ENCODE results near the gene SOX18.

DNA sequence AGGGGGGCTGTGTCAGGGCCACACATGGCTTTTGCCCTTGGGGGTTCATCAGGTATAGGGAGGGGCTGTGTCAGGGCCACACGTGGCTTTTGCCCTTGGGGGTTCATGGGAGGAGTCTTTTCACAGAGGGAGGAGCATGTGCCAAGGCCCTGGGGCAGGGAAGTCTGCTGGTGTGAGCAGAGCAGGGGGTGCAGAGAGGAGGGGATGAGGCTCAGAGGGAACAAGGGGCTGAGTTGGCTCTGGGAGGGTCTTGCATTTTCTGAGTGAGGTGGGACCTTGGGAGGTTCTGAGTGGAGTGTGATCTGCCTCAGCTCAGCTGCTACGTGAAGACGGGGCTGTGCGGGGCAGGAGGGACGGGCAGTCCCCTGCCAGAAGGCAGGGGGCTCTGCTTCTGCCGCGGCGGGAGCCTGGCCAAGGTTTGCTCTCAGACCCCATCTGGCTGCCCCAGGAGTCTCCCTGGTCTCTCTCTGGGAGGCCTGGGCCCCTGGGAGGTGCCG lies 6.0 kb upstream of the SOX18 start:
- TF ChIP-seq, protein P1, sequence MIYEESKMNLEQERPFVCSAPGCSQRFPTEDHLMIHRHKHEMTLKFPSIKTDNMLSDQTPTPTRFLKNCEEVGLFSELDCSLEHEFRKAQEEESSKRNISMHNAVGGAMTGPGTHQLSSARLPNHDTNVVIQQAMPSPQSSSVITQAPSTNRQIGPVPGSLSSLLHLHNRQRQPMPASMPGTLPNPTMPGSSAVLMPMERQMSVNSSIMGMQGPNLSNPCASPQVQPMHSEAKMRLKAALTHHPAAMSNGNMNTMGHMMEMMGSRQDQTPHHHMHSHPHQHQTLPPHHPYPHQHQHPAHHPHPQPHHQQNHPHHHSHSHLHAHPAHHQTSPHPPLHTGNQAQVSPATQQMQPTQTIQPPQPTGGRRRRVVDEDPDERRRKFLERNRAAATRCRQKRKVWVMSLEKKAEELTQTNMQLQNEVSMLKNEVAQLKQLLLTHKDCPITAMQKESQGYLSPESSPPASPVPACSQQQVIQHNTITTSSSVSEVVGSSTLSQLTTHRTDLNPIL (CRISPR knock-in tag; IDR thresholded peaks at IDR 0.05; ENCODE audit: low read depth) = no peak
- TF ChIP-seq ZC3H10 (CRISPR knock-in tag; IDR thresholded peaks at IDR 0.05) (no peak), TCF4 (CRISPR knock-in tag; IDR thresholded peaks at IDR 0.05; ENCODE audit: borderline replicate concordance) (no peak), ISL1 (CRISPR knock-in tag; IDR thresholded peaks at IDR 0.05) (no peak), RARB (CRISPR knock-in tag; IDR thresholded peaks at IDR 0.05) (no peak), SNAI2 (CRISPR knock-in tag; IDR thresholded peaks at IDR 0.05) (no peak), ESRRG (CRISPR knock-in tag; IDR thresholded peaks at IDR 0.05) (no peak), ZFP30 (CRISPR knock-in tag; IDR thresholded peaks at IDR 0.05) (no peak), GLIS3 (CRISPR knock-in tag; IDR thresholded peaks at IDR 0.05) (no peak), PPARA (CRISPR knock-in tag; IDR thresholded peaks at IDR 0.05; ENCODE audit: borderline replicate concordance) (no peak), BACH2 (CRISPR knock-in tag; IDR thresholded peaks at IDR 0.05; ENCODE audit: borderline replicate concordance) (no peak), TOX (CRISPR knock-in tag; IDR thresholded peaks at IDR 0.05; ENCODE audit: borderline replicate concordance) (no peak)
- TF ChIP-seq, protein P2, sequence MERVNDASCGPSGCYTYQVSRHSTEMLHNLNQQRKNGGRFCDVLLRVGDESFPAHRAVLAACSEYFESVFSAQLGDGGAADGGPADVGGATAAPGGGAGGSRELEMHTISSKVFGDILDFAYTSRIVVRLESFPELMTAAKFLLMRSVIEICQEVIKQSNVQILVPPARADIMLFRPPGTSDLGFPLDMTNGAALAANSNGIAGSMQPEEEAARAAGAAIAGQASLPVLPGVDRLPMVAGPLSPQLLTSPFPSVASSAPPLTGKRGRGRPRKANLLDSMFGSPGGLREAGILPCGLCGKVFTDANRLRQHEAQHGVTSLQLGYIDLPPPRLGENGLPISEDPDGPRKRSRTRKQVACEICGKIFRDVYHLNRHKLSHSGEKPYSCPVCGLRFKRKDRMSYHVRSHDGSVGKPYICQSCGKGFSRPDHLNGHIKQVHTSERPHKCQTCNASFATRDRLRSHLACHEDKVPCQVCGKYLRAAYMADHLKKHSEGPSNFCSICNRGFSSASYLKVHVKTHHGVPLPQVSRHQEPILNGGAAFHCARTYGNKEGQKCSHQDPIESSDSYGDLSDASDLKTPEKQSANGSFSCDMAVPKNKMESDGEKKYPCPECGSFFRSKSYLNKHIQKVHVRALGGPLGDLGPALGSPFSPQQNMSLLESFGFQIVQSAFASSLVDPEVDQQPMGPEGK (CRISPR knock-in tag; IDR thresholded peaks at IDR 0.05; ENCODE audit: borderline replicate concordance) = no peak
- TF ChIP-seq, protein P3, sequence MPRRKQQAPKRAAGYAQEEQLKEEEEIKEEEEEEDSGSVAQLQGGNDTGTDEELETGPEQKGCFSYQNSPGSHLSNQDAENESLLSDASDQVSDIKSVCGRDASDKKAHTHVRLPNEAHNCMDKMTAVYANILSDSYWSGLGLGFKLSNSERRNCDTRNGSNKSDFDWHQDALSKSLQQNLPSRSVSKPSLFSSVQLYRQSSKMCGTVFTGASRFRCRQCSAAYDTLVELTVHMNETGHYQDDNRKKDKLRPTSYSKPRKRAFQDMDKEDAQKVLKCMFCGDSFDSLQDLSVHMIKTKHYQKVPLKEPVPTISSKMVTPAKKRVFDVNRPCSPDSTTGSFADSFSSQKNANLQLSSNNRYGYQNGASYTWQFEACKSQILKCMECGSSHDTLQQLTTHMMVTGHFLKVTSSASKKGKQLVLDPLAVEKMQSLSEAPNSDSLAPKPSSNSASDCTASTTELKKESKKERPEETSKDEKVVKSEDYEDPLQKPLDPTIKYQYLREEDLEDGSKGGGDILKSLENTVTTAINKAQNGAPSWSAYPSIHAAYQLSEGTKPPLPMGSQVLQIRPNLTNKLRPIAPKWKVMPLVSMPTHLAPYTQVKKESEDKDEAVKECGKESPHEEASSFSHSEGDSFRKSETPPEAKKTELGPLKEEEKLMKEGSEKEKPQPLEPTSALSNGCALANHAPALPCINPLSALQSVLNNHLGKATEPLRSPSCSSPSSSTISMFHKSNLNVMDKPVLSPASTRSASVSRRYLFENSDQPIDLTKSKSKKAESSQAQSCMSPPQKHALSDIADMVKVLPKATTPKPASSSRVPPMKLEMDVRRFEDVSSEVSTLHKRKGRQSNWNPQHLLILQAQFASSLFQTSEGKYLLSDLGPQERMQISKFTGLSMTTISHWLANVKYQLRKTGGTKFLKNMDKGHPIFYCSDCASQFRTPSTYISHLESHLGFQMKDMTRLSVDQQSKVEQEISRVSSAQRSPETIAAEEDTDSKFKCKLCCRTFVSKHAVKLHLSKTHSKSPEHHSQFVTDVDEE (CRISPR knock-in tag; IDR thresholded peaks at IDR 0.05) = no peak
